ENCODE results near the gene ARRDC1.
"Not testable (repeated sequence)": the region's sequence is repeated elsewhere in the genome, so short reads cannot be mapped to it uniquely, and the experiment has no call there.

The ARRDC1 gene

DNA sequence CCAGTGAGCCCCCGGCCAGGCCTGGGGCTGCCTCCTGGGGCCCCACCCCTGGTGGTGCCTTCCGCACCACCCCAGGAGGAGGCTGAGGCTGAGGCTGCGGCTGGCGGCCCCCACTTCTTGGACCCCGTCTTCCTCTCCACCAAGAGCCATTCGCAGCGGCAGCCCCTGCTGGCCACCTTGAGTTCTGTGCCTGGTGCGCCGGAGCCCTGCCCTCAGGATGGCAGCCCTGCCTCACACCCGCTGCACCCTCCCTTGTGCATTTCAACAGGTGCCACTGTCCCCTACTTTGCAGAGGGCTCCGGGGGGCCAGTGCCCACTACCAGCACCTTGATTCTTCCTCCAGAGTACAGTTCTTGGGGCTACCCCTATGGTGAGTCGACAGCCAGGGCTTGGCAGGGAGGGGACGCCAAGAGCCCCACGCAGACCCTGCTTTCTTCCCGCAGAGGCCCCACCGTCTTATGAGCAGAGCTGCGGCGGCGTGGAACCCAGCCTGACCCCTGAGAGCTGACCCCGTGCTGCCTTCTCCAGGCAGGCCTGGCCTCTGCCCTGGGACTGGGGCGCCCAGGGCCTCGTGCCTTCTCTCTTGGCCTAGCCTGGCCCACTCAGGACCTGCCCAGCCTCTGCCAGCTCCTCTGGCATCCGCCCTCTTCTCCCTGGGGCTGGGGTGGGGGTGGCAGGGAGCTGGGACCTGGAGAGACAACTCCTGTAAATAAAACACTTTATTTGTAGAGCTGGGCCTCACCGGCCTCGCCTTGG, 9.3 kb downstream of the ARRDC1 start:
- Histone ChIP-seq H3K9me3 (ENCODE audit: control insufficient read depth, low read length) (no peaks in the 10 kb centered on the region), H3K36me3 (ENCODE audit: control insufficient read depth, insufficient read depth, low read length, severe bottlenecking) (peaks cover 28% of the 10 kb centered on the region), H3K9ac (ENCODE audit: low read length) (no peak overlapping the region), H3K27me3 (replicated peaks; ENCODE audit: control insufficient read depth, insufficient read depth, low read length) (no peaks in the 10 kb centered on the region), H3K4me3 (ENCODE audit: low read length) (no peak overlapping the region), H3K4me1 (ENCODE audit: control insufficient read depth, insufficient read depth, low read length) (peaks cover 21% of the 10 kb centered on the region)
- DNase-seq (ENCODE audit: low read depth) = no peak

DNA sequence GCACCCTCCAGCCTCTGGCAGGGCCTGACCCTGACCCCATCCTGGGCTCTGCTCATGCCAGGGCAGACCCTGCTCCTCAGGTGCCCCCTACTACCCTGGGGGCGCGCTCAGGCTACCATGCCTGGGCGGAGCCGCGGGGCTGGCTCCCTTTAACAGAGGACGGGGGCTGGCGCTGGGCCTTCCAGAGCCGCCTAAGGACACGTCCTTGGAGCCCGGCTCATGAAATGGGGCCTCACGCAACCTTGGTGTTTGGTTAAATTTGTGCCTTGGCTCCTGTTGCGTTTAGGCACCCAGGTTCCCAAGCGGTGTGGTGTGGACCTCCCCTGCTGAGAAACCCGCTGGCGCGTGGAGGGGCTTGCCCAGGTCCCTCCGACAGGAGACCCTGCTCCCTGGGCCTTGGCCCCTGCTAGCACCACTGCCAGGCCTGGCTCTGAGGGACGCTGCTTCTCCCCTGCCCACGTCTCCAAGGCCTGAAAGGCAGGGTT, 9.9 kb downstream of the ARRDC1 start:
- DNase-seq (ENCODE audit: low read depth) = no peak
- H3K4me1 ChIP-seq (ENCODE audit: control insufficient read depth, insufficient read depth, low read length) = peaks cover 28% of the 10 kb centered on the region
- H3K36me3 ChIP-seq (ENCODE audit: control insufficient read depth, insufficient read depth, low read length, severe bottlenecking) = peaks cover 28% of the 10 kb centered on the region
- no peak overlapping the region for H3K4me3 ChIP-seq (ENCODE audit: low read length)
- no peaks in the 10 kb centered on the region for H3K9me3 ChIP-seq (ENCODE audit: control insufficient read depth, low read length)
- no peak overlapping the region for H3K9ac ChIP-seq (ENCODE audit: low read length)
- no peaks in the 10 kb centered on the region for H3K27me3 ChIP-seq (replicated peaks; ENCODE audit: control insufficient read depth, insufficient read depth, low read length)

DNA sequence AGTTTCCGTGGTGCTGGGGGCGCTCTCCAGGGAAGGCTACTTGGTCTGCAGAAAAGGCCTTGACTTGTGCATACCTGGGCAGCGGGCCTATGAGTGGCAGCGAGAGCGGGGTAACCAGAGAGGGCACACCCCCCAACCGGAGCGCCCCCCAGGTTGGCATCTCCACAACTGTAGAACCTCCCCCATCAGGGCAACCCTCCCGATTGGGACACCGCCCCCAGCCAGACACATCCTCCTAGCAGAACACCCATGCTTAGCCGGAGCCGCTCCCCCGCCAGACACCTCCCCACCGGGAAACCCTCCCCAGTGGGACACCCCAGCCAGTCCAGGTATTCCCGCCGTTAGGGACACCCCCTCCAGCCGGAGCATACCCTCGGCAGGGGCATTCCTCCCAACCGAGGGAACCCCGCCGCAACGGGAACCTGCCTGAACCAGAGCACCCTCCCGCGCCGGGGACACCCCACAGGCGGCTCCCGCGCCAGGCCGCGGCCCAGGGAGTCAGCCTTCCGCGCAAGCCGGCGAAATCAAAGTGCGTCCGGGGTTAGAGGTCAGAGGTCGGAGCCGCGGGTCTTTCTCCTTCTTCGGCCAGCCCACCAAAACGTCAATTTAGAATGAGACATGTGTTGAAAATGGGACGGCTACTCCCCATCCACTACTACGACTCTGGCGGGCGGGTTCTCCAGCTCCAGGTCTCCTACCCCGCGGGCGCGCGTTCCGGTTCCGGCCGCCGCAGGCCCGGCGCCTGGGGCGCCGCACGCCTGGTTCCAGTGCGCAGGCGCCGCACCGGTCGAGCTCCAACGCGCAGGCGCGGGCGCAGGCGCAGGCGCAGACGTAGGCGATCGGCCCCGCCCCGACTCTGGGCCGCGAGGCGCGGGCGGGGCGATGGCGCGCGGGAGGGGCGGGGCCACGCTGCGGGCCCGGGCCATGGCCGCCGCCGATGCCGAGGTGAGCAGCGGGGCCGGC, 12.9 kb downstream of the ARRDC1 start, which contains the start of gene EHMT1:
Gene EHMT1 (plus strand): TSS at position 901 of the 963 bp plus-strand sequence. CDS start 24 bp downstream, at position 925.
- Histone ChIP-seq H3K4me3 (ENCODE audit: low read length) (peak within 1 kb of the TSS; percentile 99), H3K9ac (ENCODE audit: low read length) (peak within 1 kb of the TSS; percentile 99), H3K27me3 (replicated peaks; ENCODE audit: control insufficient read depth, insufficient read depth, low read length) (no peaks in the 10 kb centered on the region), H3K4me1 (ENCODE audit: control insufficient read depth, insufficient read depth, low read length) (peaks cover 35% of the 10 kb centered on the region), H3K9me3 (ENCODE audit: control insufficient read depth, low read length) (no peaks in the 10 kb centered on the region), H3K36me3 (ENCODE audit: control insufficient read depth, insufficient read depth, low read length, severe bottlenecking) (peaks cover 28% of the 10 kb centered on the region)
- peak; percentile 94 for DNase-seq (ENCODE audit: low read depth)

DNA sequence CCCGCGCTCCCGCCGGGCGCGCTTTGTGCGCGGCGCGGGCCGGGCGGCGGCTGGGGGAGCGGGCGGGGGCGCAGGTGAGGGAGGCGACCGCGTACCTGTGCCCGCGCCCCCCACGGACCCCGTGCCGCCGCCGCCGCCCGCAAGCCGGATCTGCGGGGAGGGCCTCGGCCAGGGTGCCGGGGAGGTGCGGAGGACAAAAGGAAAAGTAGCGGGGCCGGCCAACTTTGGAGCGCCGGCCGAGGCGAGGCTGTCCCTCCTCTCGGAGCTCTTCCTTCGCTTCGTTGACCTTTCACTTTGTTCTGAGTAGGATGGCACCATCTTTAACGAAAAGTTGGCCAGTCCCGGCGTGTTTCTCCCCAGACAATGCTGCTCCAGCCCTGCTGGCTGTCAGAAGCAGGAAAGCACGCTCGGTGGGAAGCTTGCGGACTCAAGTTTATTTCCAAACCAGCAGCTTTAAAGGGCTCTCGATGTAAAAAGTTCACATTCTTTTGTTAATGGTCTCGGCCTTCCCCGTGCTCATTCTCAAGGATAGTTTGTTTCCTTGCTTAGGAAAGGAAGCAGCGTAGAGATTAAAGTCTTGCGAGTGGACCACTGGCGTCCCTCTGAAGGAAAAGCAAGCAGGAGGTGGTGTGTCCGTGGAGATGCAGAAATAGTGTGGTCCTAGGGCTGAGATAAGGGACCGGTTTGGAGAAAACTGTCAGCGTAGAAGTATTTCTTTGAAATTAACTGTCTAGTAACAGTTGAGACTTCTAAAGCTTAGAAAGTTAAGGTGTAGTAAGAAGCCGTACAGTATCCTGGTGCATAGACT, 14.0 kb downstream of the ARRDC1 start:
- Histone ChIP-seq H3K36me3 (ENCODE audit: control insufficient read depth, insufficient read depth, low read length, severe bottlenecking) (peaks cover 19% of the 10 kb centered on the region), H3K4me1 (ENCODE audit: control insufficient read depth, insufficient read depth, low read length) (peaks cover 35% of the 10 kb centered on the region), H3K9ac (ENCODE audit: low read length) (peak overlapping the region; percentile 90), H3K4me3 (ENCODE audit: low read length) (peak overlapping the region; percentile 88), H3K27me3 (replicated peaks; ENCODE audit: control insufficient read depth, insufficient read depth, low read length) (no peaks in the 10 kb centered on the region), H3K9me3 (ENCODE audit: control insufficient read depth, low read length) (no peaks in the 10 kb centered on the region)
- DNase-seq (ENCODE audit: low read depth) = peak; percentile 69

DNA sequence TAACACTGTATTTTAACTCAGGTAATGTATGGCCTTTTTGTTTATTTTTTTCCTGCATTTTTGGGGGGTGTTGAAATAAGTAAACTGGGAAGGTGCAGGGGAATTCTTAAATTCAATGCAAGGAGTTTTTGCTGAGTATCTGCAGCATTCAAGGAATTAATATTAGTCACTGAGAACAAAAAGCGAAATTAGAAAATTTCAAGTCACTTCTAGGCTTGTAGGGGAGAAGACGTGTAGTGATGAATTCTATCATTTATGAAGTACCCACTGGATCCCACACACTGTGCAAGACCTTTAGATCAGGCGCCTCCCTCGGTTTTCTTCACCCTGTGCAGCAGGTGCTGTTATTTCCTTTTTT, 14.5 kb downstream of the ARRDC1 start:
- Histone ChIP-seq H3K9ac (ENCODE audit: low read length) (peak overlapping the region; percentile 90), H3K27me3 (replicated peaks; ENCODE audit: control insufficient read depth, insufficient read depth, low read length) (no peaks in the 10 kb centered on the region), H3K4me3 (ENCODE audit: low read length) (peak overlapping the region; percentile 88), H3K4me1 (ENCODE audit: control insufficient read depth, insufficient read depth, low read length) (peaks cover 35% of the 10 kb centered on the region), H3K36me3 (ENCODE audit: control insufficient read depth, insufficient read depth, low read length, severe bottlenecking) (peaks cover 13% of the 10 kb centered on the region), H3K9me3 (ENCODE audit: control insufficient read depth, low read length) (no peaks in the 10 kb centered on the region)
- no peak for DNase-seq (ENCODE audit: low read depth)

DNA sequence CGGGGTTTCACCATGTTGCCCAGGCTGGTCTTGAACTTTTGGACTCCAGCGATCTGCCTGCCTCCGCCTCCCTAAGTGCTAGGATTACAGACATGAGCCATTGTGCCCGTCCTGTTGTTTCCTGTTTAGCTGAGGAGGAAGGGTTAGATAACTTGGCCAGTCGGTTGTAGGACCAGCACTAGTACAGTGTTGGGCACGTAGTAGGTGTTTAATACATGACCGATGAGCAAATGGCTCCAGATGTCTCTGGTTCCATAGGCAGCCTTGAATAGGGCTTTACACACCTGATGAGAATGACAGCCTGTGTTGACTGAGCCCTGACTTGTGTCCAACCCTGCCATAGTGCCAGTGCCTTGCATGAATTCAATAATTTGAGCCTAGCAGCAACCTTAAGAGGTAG, 15.1 kb downstream of the ARRDC1 start:
- no peak for DNase-seq (ENCODE audit: low read depth)

DNA sequence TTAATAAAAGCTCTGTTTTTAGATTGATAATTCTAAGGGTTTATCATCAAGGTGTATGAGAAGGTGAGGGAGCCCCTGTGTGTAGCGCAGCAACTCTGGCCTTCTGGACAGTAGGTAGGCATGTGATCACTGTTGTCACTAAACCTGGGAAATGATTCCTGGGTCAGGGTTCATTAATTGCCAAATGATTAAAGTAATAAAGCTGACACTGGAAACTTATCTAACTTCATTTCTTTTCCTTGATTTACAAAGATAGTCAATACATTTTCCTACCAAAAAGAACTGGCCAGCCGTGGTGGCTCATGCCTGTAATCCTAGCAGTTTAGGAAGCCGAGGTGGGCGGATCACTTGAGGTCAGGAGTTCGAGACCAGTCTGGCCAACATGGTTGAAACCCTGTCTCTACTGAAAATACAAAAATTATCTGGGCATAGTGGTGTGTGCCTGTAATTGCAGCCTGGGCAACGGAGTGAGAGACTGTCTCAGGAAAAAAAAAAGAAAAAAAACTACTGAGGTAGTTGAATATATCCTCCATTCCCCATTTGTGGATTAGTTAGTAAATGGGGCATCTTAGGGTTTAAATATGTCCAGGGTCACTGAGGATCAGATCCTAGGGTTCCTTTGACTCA, 15.8 kb downstream of the ARRDC1 start:
- peaks cover 35% of the 10 kb centered on the region for H3K4me1 ChIP-seq (ENCODE audit: control insufficient read depth, insufficient read depth, low read length)
- no peak overlapping the region for H3K9ac ChIP-seq (ENCODE audit: low read length)
- H3K9me3 ChIP-seq (ENCODE audit: control insufficient read depth, low read length) = no peaks in the 10 kb centered on the region
- H3K36me3 ChIP-seq (ENCODE audit: control insufficient read depth, insufficient read depth, low read length, severe bottlenecking) = peaks cover 3% of the 10 kb centered on the region
- peak overlapping the region; percentile 88 for H3K4me3 ChIP-seq (ENCODE audit: low read length)
- no peaks in the 10 kb centered on the region for H3K27me3 ChIP-seq (replicated peaks; ENCODE audit: control insufficient read depth, insufficient read depth, low read length)
- peak; percentile 51 for DNase-seq (ENCODE audit: low read depth)

More for the DNA sequence above, 15.1 kb downstream of the ARRDC1 start:
- Histone ChIP-seq H3K4me3 (ENCODE audit: low read length) (peak overlapping the region; percentile 88), H3K36me3 (ENCODE audit: control insufficient read depth, insufficient read depth, low read length, severe bottlenecking) (peaks cover 9% of the 10 kb centered on the region), H3K4me1 (ENCODE audit: control insufficient read depth, insufficient read depth, low read length) (peaks cover 35% of the 10 kb centered on the region), H3K27me3 (replicated peaks; ENCODE audit: control insufficient read depth, insufficient read depth, low read length) (no peaks in the 10 kb centered on the region), H3K9ac (ENCODE audit: low read length) (peak overlapping the region; percentile 90), H3K9me3 (ENCODE audit: control insufficient read depth, low read length) (no peaks in the 10 kb centered on the region)

DNA sequence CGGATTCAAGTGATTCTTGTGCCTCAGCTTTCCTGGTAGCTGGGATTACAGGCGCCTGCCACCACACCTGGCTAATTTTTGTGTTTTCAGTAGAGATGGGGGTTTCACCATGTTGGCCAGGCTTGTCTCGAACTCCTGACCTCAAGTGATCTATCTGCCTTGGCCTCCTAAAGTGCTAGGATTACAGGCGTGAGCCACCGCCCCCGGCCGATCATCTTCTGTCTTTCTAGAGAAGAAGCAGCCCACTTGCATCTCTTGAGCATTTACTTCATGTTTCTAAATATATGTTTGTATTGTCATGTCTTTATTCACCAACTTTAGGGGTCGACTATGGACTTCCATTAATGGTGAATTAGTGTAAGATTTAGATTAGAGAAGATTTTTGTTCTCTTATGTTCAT, 16.7 kb downstream of the ARRDC1 start:
- H3K4me1 ChIP-seq (ENCODE audit: control insufficient read depth, insufficient read depth, low read length) = peaks cover 33% of the 10 kb centered on the region
- H3K9ac ChIP-seq (ENCODE audit: low read length); H3K4me3 ChIP-seq (ENCODE audit: low read length); H3K36me3 ChIP-seq (ENCODE audit: control insufficient read depth, insufficient read depth, low read length, severe bottlenecking); DNase-seq (ENCODE audit: low read depth); H3K9me3 ChIP-seq (ENCODE audit: control insufficient read depth, low read length); H3K27me3 ChIP-seq (replicated peaks; ENCODE audit: control insufficient read depth, insufficient read depth, low read length): not testable (repeated sequence)

DNA sequence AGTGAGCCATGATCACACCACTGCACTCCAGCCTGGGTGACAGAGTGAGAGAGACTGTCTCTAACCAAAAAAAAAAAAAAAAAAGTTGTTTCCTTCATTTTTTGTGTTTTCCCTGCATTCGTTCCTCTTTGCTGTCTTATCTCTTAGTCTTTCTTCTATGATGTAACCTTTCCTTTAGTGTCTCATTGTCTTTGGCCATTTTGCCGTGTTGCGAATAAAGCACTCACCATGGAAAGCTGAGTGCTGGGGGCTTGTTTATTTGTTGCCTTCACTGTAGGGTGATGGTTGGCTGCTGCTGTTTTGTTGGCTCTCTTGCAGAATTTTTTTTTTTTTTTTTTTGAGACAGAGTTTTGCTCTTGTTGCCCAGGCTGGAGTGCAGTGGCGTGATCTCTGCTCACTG, 21.0 kb downstream of the ARRDC1 start:
- no peak overlapping the region for H3K4me3 ChIP-seq (ENCODE audit: low read length)
- H3K36me3 ChIP-seq (ENCODE audit: control insufficient read depth, insufficient read depth, low read length, severe bottlenecking) = no peaks in the 10 kb centered on the region
- no peaks in the 10 kb centered on the region for H3K9me3 ChIP-seq (ENCODE audit: control insufficient read depth, low read length)
- H3K4me1 ChIP-seq (ENCODE audit: control insufficient read depth, insufficient read depth, low read length) = peaks cover 17% of the 10 kb centered on the region
- no peak overlapping the region for H3K9ac ChIP-seq (ENCODE audit: low read length)
- DNase-seq (ENCODE audit: low read depth) = no peak
- H3K27me3 ChIP-seq (replicated peaks; ENCODE audit: control insufficient read depth, insufficient read depth, low read length) = no peaks in the 10 kb centered on the region

DNA sequence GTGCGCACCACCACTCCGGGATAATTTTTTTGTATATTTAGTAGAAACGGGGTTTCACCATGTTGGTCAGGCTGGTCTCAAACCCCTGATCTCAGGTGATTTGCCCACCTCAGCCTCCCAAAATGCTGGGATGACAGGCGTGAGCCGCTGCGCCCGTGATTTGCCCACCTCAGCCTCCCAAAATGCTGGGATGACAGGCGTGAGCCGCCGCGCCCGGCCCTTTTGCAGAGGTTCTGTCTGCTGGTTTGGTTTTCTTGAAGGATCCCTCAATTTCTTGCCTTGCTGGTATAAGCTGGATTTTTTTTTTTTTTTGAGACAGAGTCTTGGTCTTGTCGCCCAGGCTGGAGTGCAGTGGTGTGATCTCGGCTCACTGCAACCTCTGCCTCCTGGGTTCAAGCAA, 21.9 kb downstream of the ARRDC1 start:
- not testable (repeated sequence) for H3K27me3 ChIP-seq (replicated peaks; ENCODE audit: control insufficient read depth, insufficient read depth, low read length); H3K9ac ChIP-seq (ENCODE audit: low read length); DNase-seq (ENCODE audit: low read depth); H3K36me3 ChIP-seq (ENCODE audit: control insufficient read depth, insufficient read depth, low read length, severe bottlenecking); H3K9me3 ChIP-seq (ENCODE audit: control insufficient read depth, low read length); H3K4me3 ChIP-seq (ENCODE audit: low read length)
- peaks cover 13% of the 10 kb centered on the region for H3K4me1 ChIP-seq (ENCODE audit: control insufficient read depth, insufficient read depth, low read length)

All from adipocyte (in vitro differentiated cells).